GM12878 (cell line): Measurements from ENCODE around the gene SURF2. TPM values are rescaled to one million over a fixed set of nuclear protein-coding genes. Genes with fewer than 3 reads are reported as not detected.

ENCODE experiments used
- ATAC-seq: fragments of 200-7000 bp; cut with Tn5 transposase; 3 replicates; pipeline ENCODE4 v1.9.1; 2020; ENCODE audit warnings: mild to moderate bottlenecking, moderate library complexity
- Bru-seq: library from RNA; stranded (reverse); fragments of 400-500 nt; gene quantifications from one replicate; lab custom pipeline; 2021; lab: Mats Ljungman, UMichigan
- BruChase-seq, 2 experiments: library from RNA; stranded (reverse); fragments of 400-500 nt; gene quantifications; one replicate each; lab custom pipeline; 2021; lab: Mats Ljungman, UMichigan
- BruUV-seq: library from RNA; stranded (reverse); fragments of 400-500 nt; replicated peaks from 2 replicates; lab custom pipeline; 2021; lab: Mats Ljungman, UMichigan
- CTCF ChIA-PET: fragments of 300-600 bp; sonication (Branson Sonifier 250); formaldehyde crosslinking; extraction: SDS; loops from one replicate; lab custom pipeline; 2021; ENCODE audit warnings: inconsistent platforms; lab: Yijun Ruan, JAX
- POLR2A ChIA-PET: fragments of 350-600 bp; formaldehyde crosslinking; extraction: SDS; loops from one replicate; lab custom pipeline; 2021; ENCODE audit warnings: inconsistent platforms; lab: Charles Lee
- RAD21 ChIA-PET: fragments of 300-600 bp; sonication (Branson Sonifier 250); formaldehyde crosslinking; loops from one replicate; lab custom pipeline; 2023; ENCODE audit warnings: antibody characterized with exemption; ENCODE audit not compliant: unreplicated experiment; lab: Charles Lee
- SMC1A ChIA-PET: fragments of 300-600 bp; sonication (Branson Sonifier 250); formaldehyde crosslinking; loops from one replicate; lab custom pipeline; 2023; ENCODE audit not compliant: unreplicated experiment, uncharacterized antibody; lab: Charles Lee
- DNase-seq: peaks from one replicate; pipeline ENCODE4 v3.0.0-alpha.2; 2011; ENCODE audit warnings: low read depth, low spot score
- FAIRE-seq: peaks from 3 replicates; lab custom pipeline; 2011; peaks lifted over from hg19 to GRCh38; lab: Jason Lieb, UNC
- H2AFZ ChIP-seq: 2 replicates; pipeline ENCODE4 v1.6.0; 2011; ENCODE audit warnings: low read depth, low read length, control low read depth; ENCODE audit not compliant: control insufficient read depth
- H3K27ac ChIP-seq: 2 replicates; pipeline ENCODE4 v1.5.1; 2011; ENCODE audit warnings: control low read depth; ENCODE audit not compliant: control insufficient read depth, insufficient read depth
- H3K27me3 ChIP-seq, 2 experiments: replicated peaks in 1 of 2; 2 replicates each; pipeline versions ENCODE4 v1.6.0 to v1.6.1; 2011; ENCODE audit warnings: low read length in 1 of 2; ENCODE audit not compliant: control insufficient read depth in 2 of 2, insufficient read depth in 2 of 2
- H3K36me3 ChIP-seq, 2 experiments: 2 replicates each; pipeline ENCODE4 v1.5.1; 2011; ENCODE audit warnings: low read length in 1 of 2; ENCODE audit not compliant: control insufficient read depth in 2 of 2, insufficient read depth in 2 of 2
- H3K4me1 ChIP-seq: 2 replicates; pipeline ENCODE4 v1.6.1; 2011; ENCODE audit warnings: mild to moderate bottlenecking, low read length, moderate library complexity, mixed read lengths; ENCODE audit not compliant: control insufficient read depth, insufficient read depth
- H3K4me2 ChIP-seq: 2 replicates; pipeline ENCODE4 v1.6.0; 2011; ENCODE audit warnings: control low read depth; ENCODE audit not compliant: control insufficient read depth, insufficient read depth
- H3K4me3 ChIP-seq: fragments of 200-600 bp; sonication (generic); 2 replicates; pipeline ENCODE4 v1.5.1; 2016
- H3K79me2 ChIP-seq: 2 replicates; pipeline ENCODE4 v1.6.0; 2011; ENCODE audit warnings: low read length; ENCODE audit not compliant: control insufficient read depth, insufficient read depth
- H3K9ac ChIP-seq: 2 replicates; pipeline ENCODE4 v1.8.0; 2011; ENCODE audit warnings: low read length, control low read depth, mixed read lengths; ENCODE audit not compliant: control insufficient read depth, insufficient read depth
- H3K9me3 ChIP-seq: replicated peaks from 3 replicates; pipeline ENCODE4 v1.5.1; 2011; ENCODE audit warnings: mild to moderate bottlenecking, low read length; ENCODE audit not compliant: control insufficient read depth, insufficient read depth
- H4K20me1 ChIP-seq: 2 replicates; pipeline ENCODE4 v1.6.0; 2011; ENCODE audit not compliant: control insufficient read depth, insufficient read depth
- BACH1 ChIP-seq: fragments of 450-650 bp; IDR thresholded peaks from 2 replicates; pipeline ENCODE4 v1.6.1; 2017; ENCODE audit warnings: mild to moderate bottlenecking, borderline replicate concordance
- CTCF ChIP-seq, 3 experiments: IDR thresholded peaks in 2 of 3; conservative IDR thresholded peaks in 1 of 3; 2 replicates each; pipeline ENCODE4 v1.5.1; 2011; ENCODE audit warnings: low read depth in 3 of 3, low read length in 3 of 3, mild to moderate bottlenecking in 3 of 3, control low read depth in 2 of 3, moderate library complexity in 2 of 3, inconsistent platforms in 1 of 3, mixed read lengths in 1 of 3; ENCODE audit not compliant: control insufficient read depth in 2 of 3, insufficient read depth in 1 of 3; ENCODE audit errors: extremely low read depth in 1 of 3
- FOXK2 ChIP-seq: fragments of 450-650 bp; IDR thresholded peaks from 2 replicates; pipeline ENCODE4 v1.6.1; 2017; ENCODE audit warnings: mild to moderate bottlenecking, moderate library complexity
- HDGF ChIP-seq: fragments of 450-650 bp; IDR thresholded peaks from 2 replicates; pipeline ENCODE4 v1.6.1; 2016; ENCODE audit warnings: antibody characterized with exemption
- IKZF2 ChIP-seq, 2 experiments: fragments of 450-650 bp; IDR thresholded peaks; 2 replicates each; pipeline ENCODE4 v1.6.1; 2017; ENCODE audit warnings: mild to moderate bottlenecking in 2 of 2, moderate library complexity in 2 of 2
- JUND ChIP-seq: IDR thresholded peaks from 2 replicates; pipeline ENCODE4 v1.6.1; 2012; ENCODE audit warnings: low read depth, mild to moderate bottlenecking, low read length, improper control_type of control experiment, moderate library complexity
- MAX ChIP-seq: IDR thresholded peaks from 2 replicates; pipeline ENCODE4 v1.6.1; 2012; ENCODE audit warnings: low read depth, low read length, improper control_type of control experiment
- MXI1 ChIP-seq: fragments of 150-350 bp; IDR thresholded peaks from 2 replicates; pipeline ENCODE4 v1.6.1; 2011; ENCODE audit warnings: low read depth, mild to moderate bottlenecking, inconsistent platforms, low read length, improper control_type of control experiment
- NFYA ChIP-seq: IDR thresholded peaks from 2 replicates; pipeline ENCODE4 v1.6.1; 2011; ENCODE audit warnings: low read depth, mild to moderate bottlenecking, low read length, improper control_type of control experiment, borderline replicate concordance
- PKNOX1 ChIP-seq: fragments of 450-650 bp; IDR thresholded peaks from 2 replicates; pipeline ENCODE4 v1.6.1; 2016; ENCODE audit warnings: mild to moderate bottlenecking
- POLR2A ChIP-seq: IDR thresholded peaks from 2 replicates; pipeline ENCODE4 v1.6.1; 2011; ENCODE audit warnings: low read depth, mild to moderate bottlenecking, low read length
- POLR2AphosphoS2 ChIP-seq: IDR thresholded peaks from 2 replicates; pipeline ENCODE4 v1.6.1; 2011; ENCODE audit warnings: low read depth, mild to moderate bottlenecking, low read length, improper control_type of control experiment, moderate library complexity
- SIX5 ChIP-seq: IDR thresholded peaks from 2 replicates; pipeline ENCODE4 v1.6.1; 2011; ENCODE audit warnings: mild to moderate bottlenecking, low read depth, low read length, moderate library complexity; ENCODE audit not compliant: severe bottlenecking
- SMARCA5 ChIP-seq: fragments of 450-650 bp; IDR thresholded peaks from 2 replicates; pipeline ENCODE4 v1.6.1; 2017; ENCODE audit warnings: mild to moderate bottlenecking
- SREBF1 ChIP-seq: IDR thresholded peaks from 2 replicates; pipeline ENCODE4 v1.6.1; 2012; ENCODE audit warnings: mild to moderate bottlenecking, low read length
- YY1 ChIP-seq: IDR thresholded peaks from 2 replicates; pipeline ENCODE4 v1.6.1; 2011; ENCODE audit warnings: low read depth, mild to moderate bottlenecking, low read length
- WGBS: methylation state at CpG from one replicate; pipeline ENCODE4 v1.1.6; 2016; ENCODE audit warnings: low lambda C conversion rate; ENCODE audit not compliant: insufficient replicate concordance, insufficient coverage; ENCODE audit errors: missing lambda C conversion rate; 5-methylcytosine and 5-hydroxymethylcytosine counted together
- in situ Hi-C: fragments of 300-500 bp; cut with MboI; formaldehyde crosslinking; loops from 9 replicates; pipeline ENCODE4 v1.14.3; 2018; ENCODE audit warnings: mixed read lengths
- intact Hi-C: fragments of 100-400 bp; cut with micrococcal nuclease; formaldehyde crosslinking; loops from one replicate; pipeline ENCODE4 v1.14.2; 2022; ENCODE audit not compliant: unreplicated experiment
- long read RNA-seq, 2 experiments: library from polyadenylated mRNA; unstranded; transcript quantifications; one replicate each; pipeline ENCODE4 v2.0.0, GENCODE V29; 2019 to 2020
- polyA minus RNA-seq, 3 experiments: library from RNA; depleted of rRNA, polyadenylated mRNA; stranded (reverse); fragments of >200 nt; gene quantifications; 2 replicates each; pipeline ENCODE4 v1.2.3, GENCODE V29; 2011
- polyA plus RNA-seq, 11 experiments: library from polyadenylated mRNA; depleted of rRNA in 4 of 11; unstranded in 6 of 11; stranded (reverse) in 5 of 11; fragments of >200 nt; fragmentation: Nextera tagmentation in 4 of 11; fragmentation: Illumina TruSeq in 1 of 11; extraction: Ambion mirVana in 4 of 11; extraction: Trizol in 1 of 11; gene quantifications; 1 replicate in 1 of 11; 2 replicates in 10 of 11; pipeline versions ENCODE4 v1.2.1 to v1.2.3, GENCODE V29; 2011 to 2016; ENCODE audit warnings: inconsistent platforms in 2 of 11, missing spikeins in 2 of 11, low read depth in 1 of 11
- total RNA-seq, 4 experiments: library from RNA; depleted of rRNA in 3 of 4; stranded (reverse); fragments of >200 nt in 3 of 4; fragmentation: Illumina TruSeq in 1 of 4; extraction: Trizol in 1 of 4; gene quantifications; 2 replicates each; pipeline versions ENCODE4 v1.2.1 to v1.2.3, GENCODE V29; 2013 to 2021

The SURF2 gene
- total RNA-seq (2013; cell fraction: nucleolus; rRNA removed) = 1.2 and 2.0 TPM in 2 replicates
- total RNA-seq (2014; rRNA removed) = 25.6 and 31.3 TPM in 2 replicates
- 12.8 and 18.2 TPM in 2 replicates for total RNA-seq (2014; rRNA removed; fragmentation: Illumina TruSeq; extraction: Trizol)
- 19.4 and 23.4 TPM in 2 replicates for total RNA-seq (2021)
- 5.2 TPM for polyA plus RNA-seq (2011; ENCODE audit: low read depth)
- polyA plus RNA-seq (2011; rRNA removed) = 7.5 and 12.1 TPM in 2 replicates
- polyA plus RNA-seq (2011; cell fraction: cytosol; rRNA removed) = 15.4 and 20.1 TPM in 2 replicates
- 13.5 and 21.6 TPM in 2 replicates for polyA plus RNA-seq (2011; cell fraction: nucleus; rRNA removed)
- polyA plus RNA-seq (2012) = 15.3 and 18.6 TPM in 2 replicates
- 5.3 and 10.0 TPM in 2 replicates for polyA plus RNA-seq (2014; fragmentation: Illumina TruSeq; extraction: Trizol)
- polyA plus RNA-seq (2014; fragmentation: Nextera tagmentation; extraction: Ambion mirVana) = 1 to 10 TPM; 4.0 to 7.6 TPM
- 37.3 and 42.5 TPM in 2 replicates for polyA plus RNA-seq (2014; rRNA removed)
- polyA plus RNA-seq (2016; fragmentation: Nextera tagmentation; extraction: Ambion mirVana) = 10 to 100 TPM; 37.8 to 41.7 TPM
- polyA minus RNA-seq (2011; rRNA and poly(A)+ RNA removed) = 4.0 and 6.0 TPM in 2 replicates
- polyA minus RNA-seq (2011; cell fraction: cytosol; rRNA and poly(A)+ RNA removed) = 5.1 and 12.0 TPM in 2 replicates
- 2.8 and 6.6 TPM in 2 replicates for polyA minus RNA-seq (2011; cell fraction: nucleus; rRNA and poly(A)+ RNA removed)
- percentile 59 among the genes with signal in this experiment for Bru-seq, nascent RNA
- percentile 55 among the genes with signal in this experiment for BruChase-seq, experiment 1, labeled RNA remaining after a 6-hour chase
- percentile 52 among the genes with signal in this experiment for BruChase-seq, experiment 2, labeled RNA remaining after a 2-hour chase
- long read RNA-seq, experiment 1, transcript SURF2-201 (6 exons, 842 nt) = major isoform, 22 of 27 reads
- long read RNA-seq, experiment 1, partial matches to known transcripts = 0 of 27 reads
- long read RNA-seq, experiment 1, other reads (novel, unspliced or antisense) = 5 of 27 reads
- long read RNA-seq, experiment 2, transcript SURF2-201 (6 exons, 842 nt) = major isoform, 23 of 33 reads
- long read RNA-seq, experiment 2, partial matches to known transcripts = 1 of 33 reads
- long read RNA-seq, experiment 2, other reads (novel, unspliced or antisense) = 9 of 33 reads

- H3K79me2 ChIP-seq = peaks cover 21% of the 10 kb centered on the region
- BruUV-seq = no TSS peak
- H3K27ac ChIP-seq = peak within 1 kb of the TSS; percentile 43
- H3K9ac ChIP-seq = peak within 1 kb of the TSS; percentile 83
- ATAC-seq = peak; percentile 92
- 0% methylated on average over 32 of the region's 78 CpGs for WGBS
- no peaks in the 10 kb centered on the region for H3K9me3 ChIP-seq
- no peak for DNase-seq
- ChIA-PET POLR2A (interaction anchor here (0.9 to 2.2 kb wide), 11 partner anchors 9 to 325 kb away, joined by 3 to 10 read pairs (median 3); partner anchors contain the start of genes MED22, RPL7A and STKLD1), CTCF (interaction anchor here (1.4 to 3.1 kb wide), 2 partner anchors 16 to 26 kb away, joined by 4 to 16 read pairs; no protein-coding TSS in a partner anchor), SMC1A (interaction anchor here (1.1 to 1.5 kb wide), 3 partner anchors 16 to 170 kb away, joined by 3 to 5 read pairs (median 3); no protein-coding TSS in a partner anchor), RAD21 (interaction anchor here (0.5 to 1.4 kb wide), 4 partner anchors 61 to 190 kb away, joined by 3 read pairs; no protein-coding TSS in a partner anchor)
- intact Hi-C loops (no loop called here), in situ Hi-C loops (no loop called here)
- H3K4me1 ChIP-seq = no peaks in the 10 kb centered on the region; the same call in none of the 2 replicates
- peak within 1 kb of the TSS; percentile 81 for H2AFZ ChIP-seq
- H3K36me3 ChIP-seq = peaks cover 17 to 28% of the 10 kb centered on the region in 2 experiments
- no peak for FAIRE-seq
- no peaks in the 10 kb centered on the region for H3K27me3 ChIP-seq
- no peaks in the 10 kb centered on the region; the same call in 1 of the 2 replicates for H4K20me1 ChIP-seq
- peak within 1 kb of the TSS; percentile 79 for H3K4me2 ChIP-seq
- H3K4me3 ChIP-seq = peak within 1 kb of the TSS; percentile 91
- TF ChIP-seq YY1 (peak; percentile 97), POLR2AphosphoS2 (peak; percentile 74; the same call in 1 of the 2 replicates), CTCF (IDR thresholded peaks at IDR 0.05 in 2 of 3, conservative IDR thresholded peaks at IDR 0.05 in 1 of 3; ENCODE audit: control insufficient read depth in 2 of 3, extremely low read depth in 1 of 3, insufficient read depth in 1 of 3, low read depth in 3 of 3, low read length in 3 of 3) (peak in 2 of 3 experiments; percentile 15 to 20; a peak in 2 of 6 replicates), BACH1 (peak; percentile 22; the same call in 1 of the 2 replicates), MAX (peak; percentile 69; the same call in 1 of the 2 replicates), PKNOX1 (peak; percentile 42; the same call in 1 of the 2 replicates), POLR2A (peak; percentile 87), MXI1 (peak; percentile 87), SMARCA5 (no peak), JUND (no peak), SIX5 (peak; percentile 46), HDGF (peak; percentile 88), FOXK2 (no peak), IKZF2 (IDR thresholded peaks at IDR 0.05) (no peak), SREBF1 (peak; percentile 21; the same call in 1 of the 2 replicates), NFYA (no peak)
These were observed at the start of gene SURF2, which contains the start of gene SURF1 for GRCh38 chr9:133356391-133357091. TSS of gene SURF2 (plus strand) at chr9:133356550. CDS start at chr9:133356593, 43 bp downstream. TSS of gene SURF1 (minus strand) at chr9:133356487. CDS start at chr9:133356453, 34 bp downstream.
